RWPE1 (cell line): ENCODE measurements around the gene TIMP1.

ENCODE experiments used
- CTCF ChIA-PET: fragments of 350-600 bp; sonication (Branson Sonifier 250); formaldehyde crosslinking; extraction: SDS; loops from one replicate; lab custom pipeline; 2021; lab: Yijun Ruan, JAX
- POLR2A ChIA-PET: fragments of 400-600 bp; formaldehyde crosslinking; extraction: SDS; loops from one replicate; lab custom pipeline; 2020; ENCODE audit warnings: antibody characterized with exemption; ENCODE audit not compliant: low non-redundant PET; lab: Yijun Ruan, JAX
- DNase-seq: peaks from one replicate; pipeline ENCODE4 v3.0.0; 2012; ENCODE audit warnings: low spot score
- H3K27ac ChIP-seq: fragments of 450-650 bp; 2 replicates; pipeline ENCODE4 v1.5.1; 2017
- CTCF ChIP-seq: fragments of 450-650 bp; conservative IDR thresholded peaks from 2 replicates; pipeline ENCODE4 v1.5.1; 2017; ENCODE audit warnings: low read depth, mild to moderate bottlenecking

Gene TIMP1

GRCh38 chrX:47585273-47585672 is 3.0 kb downstream of the TIMP1 start:
- no peak for DNase-seq
- ChIA-PET POLR2A (no interaction called here), CTCF (no interaction called here)
- H3K27ac ChIP-seq = peak overlapping the region; percentile 50
- TF ChIP-seq CTCF = no peak

GRCh38 chrX:47586043-47586787 is 4.0 kb downstream of the TIMP1 start:
- TF ChIP-seq CTCF = no peak
- DNase-seq = no peak
- H3K27ac ChIP-seq = peak overlapping the region; percentile 50
- POLR2A ChIA-PET = no interaction called here
- CTCF ChIA-PET = no interaction called here

GRCh38 chrX:47587091-47587891 is 5.1 kb downstream of the TIMP1 start:
- ChIA-PET POLR2A (no interaction called here), CTCF (no interaction called here)
- H3K27ac ChIP-seq = no peak overlapping the region
- DNase-seq = no peak
- no peak for TF ChIP-seq CTCF

GRCh38 chrX:47587906-47588735 is 5.9 kb downstream of the TIMP1 start:
- H3K27ac ChIP-seq = no peak overlapping the region
- ChIA-PET CTCF (no interaction called here), POLR2A (no interaction called here)
- no peak for TF ChIP-seq CTCF
- DNase-seq = no peak

GRCh38 chrX:47590984-47591383 is 8.7 kb downstream of the TIMP1 start:
- POLR2A ChIA-PET = no interaction called here
- CTCF ChIA-PET = no interaction called here
- no peak for TF ChIP-seq CTCF
- DNase-seq = no peak
- no peak overlapping the region for H3K27ac ChIP-seq

GRCh38 chrX:47593522-47593921 is 11.3 kb downstream of the TIMP1 start:
- ChIA-PET POLR2A (no interaction called here), CTCF (no interaction called here)
- no peak overlapping the region for H3K27ac ChIP-seq
- DNase-seq = no peak
- no peak for TF ChIP-seq CTCF
